ENCODE data around the gene MERTK.
"Not testable (repeated sequence)": the region's sequence is repeated elsewhere in the genome, so short reads cannot be mapped to it uniquely, and the experiment has no call there.

DNA sequence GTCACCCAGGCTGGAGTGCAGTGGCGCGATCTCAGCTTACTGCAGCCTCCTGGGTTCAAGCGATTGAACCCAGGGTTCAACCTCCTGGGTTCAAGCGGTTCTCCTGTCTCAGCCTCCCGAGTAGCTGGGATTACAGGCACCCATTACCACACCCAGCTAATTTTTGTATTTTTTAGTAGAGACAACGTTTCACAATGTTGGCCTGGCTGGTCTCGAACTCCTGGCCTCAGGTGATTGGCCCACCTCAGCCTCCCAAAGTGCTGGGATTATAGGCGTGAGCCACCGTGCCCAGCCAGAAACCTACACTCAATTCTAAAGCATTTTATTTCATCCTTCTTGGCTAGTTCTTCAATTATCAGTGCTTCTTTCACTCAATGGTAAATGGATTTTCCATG, 7.1 kb downstream of the MERTK start:
- TF ChIP-seq, protein P1, sequence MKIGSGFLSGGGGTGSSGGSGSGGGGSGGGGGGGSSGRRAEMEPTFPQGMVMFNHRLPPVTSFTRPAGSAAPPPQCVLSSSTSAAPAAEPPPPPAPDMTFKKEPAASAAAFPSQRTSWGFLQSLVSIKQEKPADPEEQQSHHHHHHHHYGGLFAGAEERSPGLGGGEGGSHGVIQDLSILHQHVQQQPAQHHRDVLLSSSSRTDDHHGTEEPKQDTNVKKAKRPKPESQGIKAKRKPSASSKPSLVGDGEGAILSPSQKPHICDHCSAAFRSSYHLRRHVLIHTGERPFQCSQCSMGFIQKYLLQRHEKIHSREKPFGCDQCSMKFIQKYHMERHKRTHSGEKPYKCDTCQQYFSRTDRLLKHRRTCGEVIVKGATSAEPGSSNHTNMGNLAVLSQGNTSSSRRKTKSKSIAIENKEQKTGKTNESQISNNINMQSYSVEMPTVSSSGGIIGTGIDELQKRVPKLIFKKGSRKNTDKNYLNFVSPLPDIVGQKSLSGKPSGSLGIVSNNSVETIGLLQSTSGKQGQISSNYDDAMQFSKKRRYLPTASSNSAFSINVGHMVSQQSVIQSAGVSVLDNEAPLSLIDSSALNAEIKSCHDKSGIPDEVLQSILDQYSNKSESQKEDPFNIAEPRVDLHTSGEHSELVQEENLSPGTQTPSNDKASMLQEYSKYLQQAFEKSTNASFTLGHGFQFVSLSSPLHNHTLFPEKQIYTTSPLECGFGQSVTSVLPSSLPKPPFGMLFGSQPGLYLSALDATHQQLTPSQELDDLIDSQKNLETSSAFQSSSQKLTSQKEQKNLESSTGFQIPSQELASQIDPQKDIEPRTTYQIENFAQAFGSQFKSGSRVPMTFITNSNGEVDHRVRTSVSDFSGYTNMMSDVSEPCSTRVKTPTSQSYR (CRISPR knock-in tag; IDR thresholded peaks at IDR 0.05; ENCODE audit: borderline replicate concordance): not testable (repeated sequence)
- TF ChIP-seq, protein P2, sequence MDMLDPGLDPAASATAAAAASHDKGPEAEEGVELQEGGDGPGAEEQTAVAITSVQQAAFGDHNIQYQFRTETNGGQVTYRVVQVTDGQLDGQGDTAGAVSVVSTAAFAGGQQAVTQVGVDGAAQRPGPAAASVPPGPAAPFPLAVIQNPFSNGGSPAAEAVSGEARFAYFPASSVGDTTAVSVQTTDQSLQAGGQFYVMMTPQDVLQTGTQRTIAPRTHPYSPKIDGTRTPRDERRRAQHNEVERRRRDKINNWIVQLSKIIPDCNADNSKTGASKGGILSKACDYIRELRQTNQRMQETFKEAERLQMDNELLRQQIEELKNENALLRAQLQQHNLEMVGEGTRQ (IDR thresholded peaks at IDR 0.05; ENCODE audit: low read depth, low read length): not testable (repeated sequence)
- TF ChIP-seq, protein P2 (CRISPR knock-in tag; IDR thresholded peaks at IDR 0.05; ENCODE audit: borderline replicate concordance): not testable (repeated sequence)
- TF ChIP-seq TCF7 (IDR thresholded peaks at IDR 0.05; ENCODE audit: low read depth); ZNF83 (CRISPR knock-in tag; IDR thresholded peaks at IDR 0.05; ENCODE audit: borderline replicate concordance): not testable (repeated sequence)
